ENCODE data around the gene GTSE1. TPM values are rescaled to one million over a fixed set of nuclear protein-coding genes. Genes with fewer than 3 reads are reported as not detected.

GTSE1 gene
- polyA plus RNA-seq, 3 donors, result 0.04 TPM; not detected in 2

GRCh38 chr22:46299101-46299500 lies 2.4 kb downstream of the GTSE1 start:
- H3K27ac Mint-ChIP-seq, result peak overlapping the region in 1 of 7 donors; percentile 50
- no peak overlapping the region for H3K4me3 Mint-ChIP-seq
- peaks cover 23 to 45% of the 10 kb centered on the region in 2 donors for H3K36me3 Mint-ChIP-seq
- H4K20me1 ChIP-seq (ENCODE audit: insufficient read depth, low read length), result no peaks in the 10 kb centered on the region
- H3K27ac ChIP-seq (ENCODE audit: low read depth in 1 of 2, low read length in 2 of 2), result no peak overlapping the region
- H3K4me1 Mint-ChIP-seq, result peaks cover 31% of the 10 kb centered on the region
- H3K4me3 ChIP-seq (replicated peaks in 1 of 3; ENCODE audit: low read depth in 2 of 3, low read length in 3 of 3), result no peak overlapping the region
- no peaks in the 10 kb centered on the region for H3K9me3 Mint-ChIP-seq
- H3K9me3 ChIP-seq (replicated peaks in 1 of 2; ENCODE audit: control insufficient read depth in 1 of 2, insufficient read depth in 1 of 2, low read length in 2 of 2), result no peaks in the 10 kb centered on the region
- no peak overlapping the region for H2AFZ ChIP-seq (ENCODE audit: insufficient read depth, low read depth, low read length, poor library complexity, severe bottlenecking)
- TF ChIP-seq CTCF (IDR thresholded peaks at IDR 0.05), result no peak
- peaks cover 0 to 2% (median 0%) of the 10 kb centered on the region in 3 donors for H3K27me3 Mint-ChIP-seq (ENCODE audit: low read depth in 3 of 3)
- H3K36me3 ChIP-seq (replicated peaks in 1 of 2; ENCODE audit: control insufficient read depth in 1 of 2, insufficient read depth in 2 of 2, low read length in 2 of 2), result peaks cover 11 to 37% of the 10 kb centered on the region in 2 donors
- H3K27me3 ChIP-seq (ENCODE audit: control insufficient read depth in 2 of 2, insufficient read depth in 2 of 2, low read length in 2 of 2), result no peaks in the 10 kb centered on the region
- WGBS (ENCODE audit: insufficient coverage), result 95% methylated on average over 13 of the region's 13 CpGs
- intact Hi-C loops (cut with micrococcal nuclease), result loop anchor here (10.0 kb wide), 2 partner anchors 264 to 304 kb away; no protein-coding TSS in a partner anchor
- peaks cover 70% of the 10 kb centered on the region for H3K79me2 ChIP-seq (ENCODE audit: insufficient read depth, low read length)
- DNase-seq, result no peak
- no peak overlapping the region for H3K4me2 ChIP-seq (replicated peaks; ENCODE audit: extremely low read depth, low read length, poor library complexity, severe bottlenecking)
- H3K4me1 ChIP-seq (ENCODE audit: control insufficient read depth in 1 of 2, insufficient read depth in 2 of 2, low read length in 2 of 2), result peaks cover 22 to 29% of the 10 kb centered on the region in 2 donors
- no peak overlapping the region for H3K9ac ChIP-seq (ENCODE audit: insufficient read depth, low read length, poor library complexity, severe bottlenecking)

- Mint-ChIP-seq H3K4me1 (peaks cover 23% of the 10 kb centered on the region), H3K27ac (peak overlapping the region in 1 of 7 donors; percentile 70), H3K36me3 (peaks cover 23 to 56% of the 10 kb centered on the region in 2 donors), H3K27me3 (ENCODE audit: low read depth in 3 of 3) (peaks cover 0 to 2% (median 0%) of the 10 kb centered on the region in 3 donors), H3K9me3 (no peaks in the 10 kb centered on the region), H3K4me3 (no peak overlapping the region)
- WGBS (ENCODE audit: insufficient coverage), result 100% methylated on average over 4 of the region's 7 CpGs
- no peak overlapping the region for H2AFZ ChIP-seq (ENCODE audit: insufficient read depth, low read depth, low read length, poor library complexity, severe bottlenecking)
- no peak overlapping the region for H3K9ac ChIP-seq (ENCODE audit: insufficient read depth, low read length, poor library complexity, severe bottlenecking)
- no peak overlapping the region for H3K4me2 ChIP-seq (replicated peaks; ENCODE audit: extremely low read depth, low read length, poor library complexity, severe bottlenecking)
- H3K4me1 ChIP-seq (ENCODE audit: control insufficient read depth in 1 of 2, insufficient read depth in 2 of 2, low read length in 2 of 2), result peaks cover 19 to 26% of the 10 kb centered on the region in 2 donors
- DNase-seq, result no peak
- H3K9me3 ChIP-seq (replicated peaks in 1 of 2; ENCODE audit: control insufficient read depth in 1 of 2, insufficient read depth in 1 of 2, low read length in 2 of 2), result no peaks in the 10 kb centered on the region
- no peaks in the 10 kb centered on the region for H3K27me3 ChIP-seq (ENCODE audit: control insufficient read depth in 2 of 2, insufficient read depth in 2 of 2, low read length in 2 of 2)
- no peak for TF ChIP-seq CTCF (IDR thresholded peaks at IDR 0.05)
- H3K79me2 ChIP-seq (ENCODE audit: insufficient read depth, low read length), result peaks cover 84% of the 10 kb centered on the region
- H4K20me1 ChIP-seq (ENCODE audit: insufficient read depth, low read length), result no peaks in the 10 kb centered on the region
- H3K36me3 ChIP-seq (replicated peaks in 1 of 2; ENCODE audit: control insufficient read depth in 1 of 2, insufficient read depth in 2 of 2, low read length in 2 of 2), result peaks cover 17 to 49% of the 10 kb centered on the region in 2 donors
- no peak overlapping the region for H3K4me3 ChIP-seq (replicated peaks in 1 of 3; ENCODE audit: low read depth in 2 of 3, low read length in 3 of 3)
- intact Hi-C loops (cut with micrococcal nuclease), result no loop called here
- H3K27ac ChIP-seq (ENCODE audit: low read depth in 1 of 2, low read length in 2 of 2), result no peak overlapping the region
Observed at GRCh38 chr22:46300491-46300890, 3.8 kb downstream of the GTSE1 start.
